Endothelial cell (in vitro differentiated cells): ENCODE data around the gene YARS2. TPM values are rescaled to one million over a fixed set of nuclear protein-coding genes. Genes with fewer than 3 reads are reported as not detected.
A peak's percentile ranks its signal among the peaks of the same experiment; 100 is the strongest.

Experiments used
- DNase-seq: peaks from one replicate; pipeline ENCODE4 v3.0.0; 2021; ENCODE audit warnings: low spot score
- H3K27ac Mint-ChIP-seq: one replicate; pipeline ENCODE4 v1.8.0; 2021; ENCODE audit warnings: mixed read lengths, inconsistent platforms; ENCODE audit not compliant: unreplicated experiment
- H3K27me3 Mint-ChIP-seq: one replicate; pipeline ENCODE4 v1.8.0; 2021; ENCODE audit warnings: mild to moderate bottlenecking, moderate library complexity, mixed read lengths, inconsistent platforms; ENCODE audit not compliant: unreplicated experiment
- H3K36me3 Mint-ChIP-seq: one replicate; pipeline ENCODE4 v1.8.0; 2021; ENCODE audit warnings: mild to moderate bottlenecking, low read depth, mixed read lengths, inconsistent platforms; ENCODE audit not compliant: unreplicated experiment
- H3K4me1 Mint-ChIP-seq: one replicate; pipeline ENCODE4 v1.8.0; 2021; ENCODE audit warnings: mild to moderate bottlenecking, mixed read lengths, inconsistent platforms; ENCODE audit not compliant: unreplicated experiment
- H3K4me3 Mint-ChIP-seq: one replicate; pipeline ENCODE4 v1.8.0; 2021; ENCODE audit warnings: mild to moderate bottlenecking, mixed read lengths, inconsistent platforms; ENCODE audit not compliant: unreplicated experiment
- H3K9me3 Mint-ChIP-seq: one replicate; pipeline ENCODE4 v1.8.0; 2021; ENCODE audit warnings: mixed read lengths, inconsistent platforms; ENCODE audit not compliant: unreplicated experiment
- CTCF ChIP-seq: fragments of 200-600 bp; sonication (generic); IDR thresholded peaks from one replicate; pipeline ENCODE4 v1.5.0; 2021; ENCODE audit warnings: antibody characterized with exemption; ENCODE audit not compliant: unreplicated experiment
- total RNA-seq: library from RNA; stranded (reverse); fragmentation: NEBNext Ultra II Directional; extraction: Animal tissue kit (Norgen Biotek cat#: 25700); gene quantifications from one replicate; pipeline ENCODE4 v1.2.1, GENCODE V29; 2021; ENCODE audit not compliant: unreplicated experiment

YARS2 gene
- total RNA-seq, 1 donor from 2014 or later = 29.0 TPM

- Mint-ChIP-seq H3K27ac (peak overlapping the region; percentile 65), H3K4me3 (no peak overlapping the region), H3K4me1 (peaks cover 19% of the 10 kb centered on the region), H3K36me3 (no peaks in the 10 kb centered on the region), H3K9me3 (no peaks in the 10 kb centered on the region), H3K27me3 (peaks cover 2% of the 10 kb centered on the region)
- no peak for DNase-seq
- TF ChIP-seq CTCF = no peak
Measured at GRCh38 chr12:32780071-32780470, 24.4 kb upstream of the YARS2 start.

GRCh38 chr12:32777691-32778175, 22.0 kb upstream of the YARS2 start:
- no peaks in the 10 kb centered on the region for H3K9me3 Mint-ChIP-seq
- H3K27me3 Mint-ChIP-seq = peaks cover 2% of the 10 kb centered on the region
- DNase-seq = no peak
- H3K4me1 Mint-ChIP-seq = peaks cover 19% of the 10 kb centered on the region
- no peak overlapping the region for H3K27ac Mint-ChIP-seq
- no peak for TF ChIP-seq CTCF
- no peaks in the 10 kb centered on the region for H3K36me3 Mint-ChIP-seq
- H3K4me3 Mint-ChIP-seq = no peak overlapping the region

GRCh38 chr12:32777159-32777558, 21.5 kb upstream of the YARS2 start:
- Mint-ChIP-seq H3K27ac (no peak overlapping the region), H3K27me3 (peaks cover 2% of the 10 kb centered on the region), H3K36me3 (no peaks in the 10 kb centered on the region), H3K9me3 (no peaks in the 10 kb centered on the region), H3K4me3 (no peak overlapping the region), H3K4me1 (peaks cover 19% of the 10 kb centered on the region)
- no peak for TF ChIP-seq CTCF
- DNase-seq = no peak

- no peak overlapping the region for H3K4me3 Mint-ChIP-seq
- no peaks in the 10 kb centered on the region for H3K36me3 Mint-ChIP-seq
- no peaks in the 10 kb centered on the region for H3K9me3 Mint-ChIP-seq
- H3K27me3 Mint-ChIP-seq = peaks cover 2% of the 10 kb centered on the region
- no peak for TF ChIP-seq CTCF
- H3K4me1 Mint-ChIP-seq = peaks cover 19% of the 10 kb centered on the region
- no peak overlapping the region for H3K27ac Mint-ChIP-seq
- no peak for DNase-seq
Measured at GRCh38 chr12:32776258-32776657, 20.6 kb upstream of the YARS2 start.

GRCh38 chr12:32773691-32774090, 18.0 kb upstream of the YARS2 start:
- no peak overlapping the region for H3K27ac Mint-ChIP-seq
- no peaks in the 10 kb centered on the region for H3K36me3 Mint-ChIP-seq
- H3K9me3 Mint-ChIP-seq = no peaks in the 10 kb centered on the region
- H3K27me3 Mint-ChIP-seq = no peaks in the 10 kb centered on the region
- H3K4me1 Mint-ChIP-seq = peaks cover 6% of the 10 kb centered on the region
- H3K4me3 Mint-ChIP-seq = no peak overlapping the region
- no peak for TF ChIP-seq CTCF
- no peak for DNase-seq
